ENCODE data around the gene POLR2H.

Gene POLR2H

GRCh38 chr3:184387174-184387714, 25.7 kb downstream of the POLR2H start:
- DNase-seq (ENCODE audit: low read depth in 2 of 2), result no peak

DNA sequence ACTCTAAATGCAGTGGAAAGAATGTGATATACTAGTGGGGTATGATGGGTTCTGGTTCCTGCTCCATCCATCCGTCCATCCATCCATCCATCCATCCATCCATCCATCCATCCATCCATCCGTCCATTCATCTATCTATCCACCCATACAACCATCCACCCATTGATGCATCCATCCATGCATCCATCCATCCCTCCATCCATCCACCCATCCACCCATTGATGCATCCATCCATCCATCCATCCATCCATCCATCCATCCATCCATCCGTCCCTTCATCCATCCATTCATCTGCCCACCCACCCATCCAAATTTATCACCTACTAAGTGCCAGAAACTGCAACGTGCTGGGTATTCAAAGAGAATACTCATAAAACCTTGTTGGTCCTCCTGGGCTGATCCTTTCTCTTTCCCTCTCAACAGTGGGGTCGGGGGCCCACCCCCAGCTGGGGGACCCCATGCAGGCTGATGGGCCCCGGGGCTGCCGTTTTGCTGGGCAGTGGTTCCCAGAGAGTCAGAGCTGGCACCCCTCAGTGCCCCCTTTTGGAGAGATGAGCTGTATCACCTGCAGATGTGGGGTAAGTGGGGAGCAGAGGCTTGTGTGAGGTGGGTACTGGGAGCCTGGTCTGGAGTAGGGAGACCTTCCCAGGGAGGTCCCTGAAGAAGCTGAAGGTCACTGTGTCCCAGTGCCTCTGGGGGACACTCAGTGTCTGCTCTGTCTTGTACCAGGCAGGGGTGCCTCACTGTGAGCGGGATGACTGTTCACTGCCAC, 26.8 kb downstream of the POLR2H start:
- DNase-seq (ENCODE audit: low read depth in 2 of 2), result no peak

DNA sequence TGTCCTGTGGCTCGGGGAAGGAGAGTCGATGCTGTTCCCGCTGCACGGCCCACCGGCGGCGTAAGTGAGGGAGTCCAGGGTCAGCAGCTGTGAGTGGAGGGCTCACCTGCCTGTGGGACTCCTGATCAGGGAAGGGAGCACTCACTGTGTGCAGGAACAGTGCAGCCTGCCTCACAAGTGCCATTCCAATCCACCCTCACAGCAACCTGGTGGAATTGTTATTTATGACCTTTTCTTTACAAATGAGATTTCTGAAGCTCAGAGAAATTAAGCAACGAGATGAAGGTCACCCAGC, 27.4 kb downstream of the POLR2H start:
- no peak for DNase-seq (ENCODE audit: low read depth in 2 of 2)

DNA sequence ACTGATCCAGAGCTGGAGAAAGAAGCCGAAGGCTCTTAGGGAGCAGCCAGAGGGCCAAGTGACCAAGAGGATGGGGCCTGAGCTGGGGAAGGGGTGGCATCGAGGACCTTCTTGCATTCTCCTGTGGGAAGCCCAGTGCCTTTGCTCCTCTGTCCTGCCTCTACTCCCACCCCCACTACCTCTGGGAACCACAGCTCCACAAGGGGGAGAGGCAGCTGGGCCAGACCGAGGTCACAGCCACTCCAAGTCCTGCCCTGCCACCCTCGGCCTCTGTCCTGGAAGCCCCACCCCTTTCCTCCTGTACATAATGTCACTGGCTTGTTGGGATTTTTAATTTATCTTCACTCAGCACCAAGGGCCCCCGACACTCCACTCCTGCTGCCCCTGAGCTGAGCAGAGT, 27.9 kb downstream of the POLR2H start:
- DNase-seq (ENCODE audit: low read depth in 2 of 2), result no peak

GRCh38 chr3:184389935-184390528, 28.5 kb downstream of the POLR2H start:
- no peak for DNase-seq (ENCODE audit: low read depth in 2 of 2)

DNA sequence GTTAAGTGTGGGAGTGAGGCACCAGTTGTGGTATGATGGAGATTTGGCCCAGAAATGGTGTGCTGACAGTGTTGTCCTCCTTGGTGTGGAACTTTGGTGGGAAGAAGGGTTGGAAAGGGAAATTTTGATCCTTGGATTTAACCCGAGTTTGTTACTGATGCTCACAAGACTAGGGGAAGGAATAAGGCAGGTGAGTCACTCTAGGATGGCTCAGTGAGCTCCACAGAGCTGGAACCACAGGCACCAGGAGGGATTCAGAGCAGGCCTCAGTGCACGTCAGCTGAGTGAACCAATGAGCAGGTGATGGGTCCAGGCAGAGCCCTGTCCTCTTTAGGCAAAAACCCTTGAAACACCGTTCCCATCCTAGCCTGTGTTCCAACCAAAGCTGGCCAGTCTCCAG, 29.8 kb downstream of the POLR2H start:
- no peak for DNase-seq (ENCODE audit: low read depth in 2 of 2)

GRCh38 chr3:184395320-184395660, 33.8 kb downstream of the POLR2H start:
- DNase-seq (ENCODE audit: low read depth in 2 of 2), result no peak

- DNase-seq (ENCODE audit: low read depth in 2 of 2), result peak; percentile 85 to 86
Observed at GRCh38 chr3:184399410-184399809, 37.9 kb downstream of the POLR2H start.

GRCh38 chr3:184405075-184406030, 43.8 kb downstream of the POLR2H start:
- DNase-seq (ENCODE audit: low read depth in 2 of 2), result no peak

DNA sequence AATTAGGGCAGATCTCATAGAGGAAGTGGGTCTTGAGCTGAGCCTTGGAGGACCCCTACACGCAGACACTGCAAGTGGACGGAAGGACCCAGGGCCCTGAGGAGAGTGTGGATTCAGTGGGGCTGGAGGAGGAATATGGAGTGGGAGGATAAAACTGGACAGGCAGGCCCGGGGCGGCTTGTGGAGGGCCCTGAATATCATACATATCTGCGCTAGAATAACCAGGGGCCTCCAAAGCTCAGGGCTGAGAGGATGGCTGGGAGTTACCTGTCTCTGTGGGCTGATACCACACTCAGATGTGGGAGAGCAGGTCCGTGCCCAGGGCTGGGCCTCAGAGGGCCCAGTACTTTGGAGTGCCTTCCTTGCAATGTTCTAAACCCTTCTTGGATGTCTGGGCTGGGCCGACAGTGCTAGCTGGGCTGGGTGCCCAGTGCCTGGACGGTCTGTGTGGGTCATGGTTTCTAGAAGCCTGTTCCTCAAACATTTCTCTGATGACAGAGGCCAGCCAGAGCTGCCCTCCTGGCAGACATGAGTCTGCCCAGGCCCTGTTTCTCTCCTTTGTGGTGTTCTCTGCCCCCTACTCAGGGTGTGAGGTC, 47.9 kb downstream of the POLR2H start:
- DNase-seq (ENCODE audit: low read depth in 2 of 2), result no peak

GRCh38 chr3:184409946-184410500, 48.5 kb downstream of the POLR2H start:
- DNase-seq (ENCODE audit: low read depth in 2 of 2), result no peak

GRCh38 chr3:184414418-184415202, 53.1 kb downstream of the POLR2H start:
- no peak for DNase-seq (ENCODE audit: low read depth in 2 of 2)

DNA sequence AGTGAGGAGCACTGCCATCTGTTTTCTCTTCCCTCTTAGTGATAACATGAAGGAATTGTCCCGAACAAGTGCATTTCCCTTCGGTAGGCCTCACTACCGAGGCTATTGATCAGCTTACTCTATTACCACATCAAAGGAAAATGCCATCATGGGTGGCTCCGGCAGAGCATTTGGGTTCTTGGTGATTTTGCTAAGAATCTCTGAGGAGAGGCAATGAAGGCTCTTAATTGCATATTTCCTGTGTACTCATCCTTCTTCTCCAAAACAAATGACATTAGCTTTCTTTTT, 53.6 kb downstream of the POLR2H start:
- DNase-seq (ENCODE audit: low read depth in 2 of 2), result no peak

- DNase-seq (ENCODE audit: low read depth in 2 of 2), result peak; percentile 20 to 31
Observed at GRCh38 chr3:184417619-184418327, 56.3 kb downstream of the POLR2H start.

Data from fibroblast of skin of left quadriceps (primary cell).